Activated T-cell treated with anti-CD3 and anti-CD28 coated beads, Interleukin-2, amount 50 U/mL, for 72 hours (primary cell): ENCODE results near the gene LCP1. TPM values are rescaled to one million over a fixed set of nuclear protein-coding genes. Genes with fewer than 3 reads are reported as not detected.

Experiments used
- ATAC-seq, 2 donors: fragments of 150-1000 bp; cut with Tn5 transposase; replicated peaks in 1 of 2; 2 replicates each; pipeline ENCODE4 v1.10.0; 2021; ENCODE audit warnings: moderate library complexity in 2 of 2, mild to moderate bottlenecking in 1 of 2
- DNase-seq, 2 donors: peaks; one replicate each; pipeline ENCODE4 v3.0.0; 2021 to 2022; ENCODE audit warnings: mixed read lengths in 1 of 2
- H3K27ac Mint-ChIP-seq: one replicate; pipeline ENCODE4 v1.8.0; 2022; ENCODE audit warnings: mild to moderate bottlenecking, moderate library complexity, mixed read lengths
- H3K27me3 Mint-ChIP-seq: one replicate; pipeline ENCODE4 v1.8.0; 2022; ENCODE audit warnings: low read depth, mixed read lengths
- H3K36me3 Mint-ChIP-seq, 2 donors: one replicate each; pipeline ENCODE4 v1.8.0; 2022; ENCODE audit warnings: mixed read lengths in 2 of 2, mild to moderate bottlenecking in 1 of 2; ENCODE audit not compliant: insufficient read depth in 2 of 2
- H3K4me1 Mint-ChIP-seq: one replicate; pipeline ENCODE4 v1.8.0; 2022; ENCODE audit warnings: low read depth, mixed read lengths
- H3K4me3 Mint-ChIP-seq, 2 donors: one replicate each; pipeline ENCODE4 v1.8.0; 2022; ENCODE audit warnings: mild to moderate bottlenecking in 2 of 2, mixed read lengths in 2 of 2, moderate library complexity in 2 of 2
- H3K9me3 Mint-ChIP-seq, 2 donors: one replicate each; pipeline ENCODE4 v1.8.0; 2022; ENCODE audit warnings: mixed read lengths in 2 of 2
- total RNA-seq, 2 donors: library from RNA; stranded (reverse); gene quantifications; one replicate each; pipeline ENCODE4 v1.2.3, GENCODE V29; 2022

The LCP1 gene
- total RNA-seq, 2 donors from 2014 or later: 834 to 955 TPM

GRCh38 chr13:46129124-46129523 lies 52.9 kb downstream of the LCP1 start:
- peak overlapping the region; percentile 21 for H3K27ac Mint-ChIP-seq
- no peak overlapping the region for H3K4me3 Mint-ChIP-seq
- H3K4me1 Mint-ChIP-seq: peaks cover 26% of the 10 kb centered on the region
- ATAC-seq: no peak
- H3K9me3 Mint-ChIP-seq: no peaks in the 10 kb centered on the region
- no peak for DNase-seq
- H3K36me3 Mint-ChIP-seq: peaks cover 21 to 43% of the 10 kb centered on the region in 2 donors
- no peaks in the 10 kb centered on the region for H3K27me3 Mint-ChIP-seq

DNA sequence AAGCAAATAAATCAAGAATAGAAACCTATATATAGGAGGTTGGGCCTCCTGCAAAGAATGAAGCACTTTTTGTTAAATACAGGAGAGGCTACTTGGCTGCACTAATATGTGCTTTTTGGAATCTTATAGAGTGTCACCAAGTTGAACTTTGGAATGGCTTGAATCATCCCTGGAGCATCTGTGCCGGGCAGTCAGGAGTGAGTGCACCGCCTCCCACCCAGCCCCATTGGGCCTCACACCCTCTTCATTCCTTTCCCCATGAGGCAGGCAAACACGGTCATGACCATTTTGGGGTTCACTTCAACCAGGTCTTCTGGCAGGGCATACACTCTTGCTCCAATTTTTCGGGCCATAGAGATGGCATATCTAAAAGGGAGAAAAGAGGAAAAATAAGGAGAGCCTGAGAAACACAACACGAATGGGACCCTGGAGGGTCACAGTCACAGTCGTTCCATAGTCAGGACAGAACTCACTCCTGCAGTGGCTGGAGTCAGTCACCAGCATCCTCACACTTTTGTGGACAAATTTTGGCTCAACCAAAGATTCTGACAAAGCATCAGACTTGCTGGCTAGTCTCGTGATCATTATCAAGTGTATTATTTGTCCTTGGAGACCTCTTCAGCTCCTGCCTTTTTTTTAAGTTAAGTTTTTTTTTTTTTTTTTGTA lies 54.5 kb downstream of the LCP1 start:
- Mint-ChIP-seq H3K27ac (peak overlapping the region; percentile 10), H3K4me1 (peaks cover 31% of the 10 kb centered on the region), H3K4me3 (no peak overlapping the region), H3K9me3 (no peaks in the 10 kb centered on the region), H3K27me3 (no peaks in the 10 kb centered on the region), H3K36me3 (peaks cover 14 to 31% of the 10 kb centered on the region in 2 donors)
- ATAC-seq (no peak), DNase-seq (no peak)

DNA sequence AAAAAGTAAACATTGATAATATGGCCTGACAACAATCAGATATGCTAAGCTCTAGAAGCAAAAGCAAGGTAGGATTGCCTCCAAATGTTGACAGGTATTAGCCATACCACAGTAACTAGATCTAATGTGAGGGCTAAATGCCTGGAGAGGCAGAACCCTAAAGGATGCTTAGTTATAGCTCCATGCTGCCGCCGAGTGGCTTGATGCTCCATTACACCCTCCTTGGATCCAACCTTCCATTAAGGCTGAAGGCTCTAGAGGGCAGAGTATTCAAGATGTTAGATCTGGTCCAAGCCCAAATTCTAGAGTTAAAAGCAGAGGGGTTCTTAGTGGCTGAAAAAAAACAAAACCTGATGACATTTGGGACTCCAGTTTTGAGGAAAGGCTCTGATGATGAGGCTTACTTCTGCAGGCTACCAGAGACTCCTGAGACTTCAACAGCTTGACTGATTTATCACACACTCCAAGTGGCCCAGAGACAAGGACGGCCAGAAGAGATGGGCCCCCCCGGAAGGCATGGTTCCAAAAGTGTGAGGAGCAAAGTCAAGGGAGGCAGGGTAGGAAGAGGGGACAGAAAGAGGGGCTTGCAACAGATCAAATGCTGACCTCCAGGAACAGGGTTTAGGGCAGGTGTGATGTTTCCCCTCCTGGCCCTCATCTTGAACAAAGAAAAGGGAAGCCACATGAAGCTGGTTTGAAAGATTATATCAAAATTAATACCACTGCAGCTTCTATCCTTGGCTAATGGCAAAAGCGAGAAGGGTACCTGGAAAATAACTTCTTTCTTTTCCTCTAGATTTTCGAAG lies 55.2 kb downstream of the LCP1 start:
- H3K4me1 Mint-ChIP-seq: peaks cover 35% of the 10 kb centered on the region
- peak overlapping the region; percentile 58 for H3K27ac Mint-ChIP-seq
- no peak overlapping the region for H3K4me3 Mint-ChIP-seq
- peaks cover 13 to 30% of the 10 kb centered on the region in 2 donors for H3K36me3 Mint-ChIP-seq
- H3K9me3 Mint-ChIP-seq: no peaks in the 10 kb centered on the region
- H3K27me3 Mint-ChIP-seq: no peaks in the 10 kb centered on the region
- ATAC-seq (peak; percentile 66 to 74), DNase-seq (peak; percentile 71 to 72)

DNA sequence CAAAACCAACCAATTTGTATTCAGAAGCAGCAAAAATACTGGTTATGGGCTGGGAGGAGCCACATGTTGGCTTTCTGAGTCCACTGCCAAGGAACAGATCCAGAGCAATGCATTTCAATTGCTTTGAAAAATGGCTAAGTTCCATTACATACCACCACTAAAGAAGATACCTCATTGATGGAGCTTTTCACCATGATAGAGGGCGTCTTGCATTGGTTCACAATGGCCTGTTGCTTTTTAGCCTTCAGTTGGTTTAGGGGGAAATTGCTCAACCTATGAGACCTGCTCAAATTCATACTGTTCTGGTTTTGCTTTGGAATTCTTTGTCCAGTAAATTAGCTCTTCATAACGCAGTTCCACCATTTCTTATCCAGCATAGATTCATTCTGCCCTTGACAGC lies 55.9 kb downstream of the LCP1 start:
- DNase-seq: no peak
- H3K27ac Mint-ChIP-seq: peak overlapping the region; percentile 58
- no peak overlapping the region for H3K4me3 Mint-ChIP-seq
- no peaks in the 10 kb centered on the region for H3K27me3 Mint-ChIP-seq
- H3K36me3 Mint-ChIP-seq: peaks cover 13 to 27% of the 10 kb centered on the region in 2 donors
- H3K4me1 Mint-ChIP-seq: peaks cover 39% of the 10 kb centered on the region
- no peak for ATAC-seq
- H3K9me3 Mint-ChIP-seq: no peaks in the 10 kb centered on the region

GRCh38 chr13:46124967-46125933 lies 56.7 kb downstream of the LCP1 start:
- no peaks in the 10 kb centered on the region for H3K9me3 Mint-ChIP-seq
- H3K36me3 Mint-ChIP-seq: peaks cover 8 to 22% of the 10 kb centered on the region in 2 donors
- no peak for ATAC-seq
- no peaks in the 10 kb centered on the region for H3K27me3 Mint-ChIP-seq
- peak overlapping the region in 1 of 2 donors; percentile 20 for H3K4me3 Mint-ChIP-seq
- DNase-seq: no peak
- peaks cover 39% of the 10 kb centered on the region for H3K4me1 Mint-ChIP-seq
- peak overlapping the region; percentile 79 for H3K27ac Mint-ChIP-seq

DNA sequence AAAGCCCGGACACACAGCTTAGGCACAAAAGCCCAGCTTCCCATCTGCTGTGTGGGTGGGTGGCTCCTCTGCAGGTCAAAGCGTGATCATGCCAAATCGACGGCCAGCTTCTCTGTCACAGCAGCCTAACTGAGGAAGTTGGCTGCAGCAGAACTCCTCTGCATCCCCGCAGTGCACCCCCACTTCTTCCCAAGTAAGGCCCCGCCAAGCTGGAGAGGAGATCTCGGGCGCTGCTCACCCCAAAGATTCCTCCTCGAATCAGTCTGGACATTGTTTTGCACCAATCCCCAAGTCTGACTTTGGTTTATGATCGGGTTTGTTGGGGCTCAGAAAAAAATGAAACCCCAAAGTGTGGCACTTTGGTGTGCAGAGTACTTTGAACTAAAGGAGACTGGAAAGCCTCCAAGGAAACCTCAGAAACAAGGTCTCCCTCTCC lies 57.4 kb downstream of the LCP1 start:
- no peak for ATAC-seq
- Mint-ChIP-seq H3K4me1 (peaks cover 39% of the 10 kb centered on the region), H3K27ac (peak overlapping the region; percentile 79), H3K36me3 (peaks cover 8 to 18% of the 10 kb centered on the region in 2 donors), H3K27me3 (no peaks in the 10 kb centered on the region), H3K4me3 (peak overlapping the region in 1 of 2 donors; percentile 20), H3K9me3 (no peaks in the 10 kb centered on the region)
- peak in 1 of 2 donors; percentile 33 for DNase-seq

DNA sequence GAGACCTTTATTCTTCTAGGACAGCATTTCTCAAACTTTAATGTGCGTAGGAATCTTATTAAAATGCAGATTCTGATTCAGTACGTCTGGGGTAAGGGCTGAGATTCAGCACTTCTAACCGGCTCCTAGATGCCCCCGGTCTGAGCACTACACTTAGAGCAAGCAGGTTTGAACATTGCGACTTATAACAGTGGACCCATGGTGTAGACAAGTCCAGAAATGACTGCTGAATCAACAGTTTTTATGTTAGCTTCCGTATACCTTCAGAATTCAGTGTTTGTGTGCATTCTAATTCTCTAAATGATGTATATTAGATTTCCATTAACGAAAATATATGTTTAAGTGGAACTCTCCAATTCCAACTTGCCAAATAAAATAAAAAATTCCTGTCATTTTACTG lies 59.7 kb downstream of the LCP1 start:
- H3K27ac Mint-ChIP-seq: peak overlapping the region; percentile 66
- DNase-seq (no peak), ATAC-seq (peak; percentile 8 to 18)
- H3K4me3 Mint-ChIP-seq: no peak overlapping the region
- peaks cover 35% of the 10 kb centered on the region for H3K4me1 Mint-ChIP-seq
- peaks cover 2 to 7% of the 10 kb centered on the region in 2 donors for H3K36me3 Mint-ChIP-seq
- no peaks in the 10 kb centered on the region for H3K27me3 Mint-ChIP-seq
- H3K9me3 Mint-ChIP-seq: no peaks in the 10 kb centered on the region

DNA sequence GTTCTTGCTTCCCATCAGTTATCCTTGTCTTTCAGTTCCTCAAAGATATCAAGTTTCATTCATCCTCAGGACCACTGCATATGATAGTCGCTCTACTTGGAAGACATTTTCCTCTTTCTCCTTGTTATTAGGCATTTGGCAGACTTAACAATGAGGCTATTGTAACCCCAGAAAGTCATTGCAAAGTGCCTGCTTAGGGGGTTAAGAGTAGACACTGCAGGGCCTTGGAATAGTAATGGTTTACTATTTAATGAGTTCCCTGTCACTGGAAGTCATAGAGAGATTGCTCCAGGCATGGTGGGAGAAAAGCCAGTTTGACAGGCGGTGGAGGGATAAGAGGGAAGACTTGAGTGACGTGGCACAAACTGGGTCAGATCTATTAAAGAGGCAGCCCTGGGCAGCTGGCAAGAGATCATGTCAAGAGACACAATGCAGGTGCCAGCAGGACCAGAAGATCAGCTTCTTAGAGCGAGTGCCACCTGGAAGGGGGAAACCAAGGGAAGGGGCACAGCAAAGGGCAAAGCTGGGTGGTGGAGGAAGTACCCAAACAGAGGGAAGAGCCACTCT lies 60.3 kb downstream of the LCP1 start:
- DNase-seq (no peak), ATAC-seq (peak; percentile 10 to 16)
- Mint-ChIP-seq H3K4me3 (no peak overlapping the region), H3K27ac (peak overlapping the region; percentile 66), H3K27me3 (no peaks in the 10 kb centered on the region), H3K4me1 (peaks cover 34% of the 10 kb centered on the region), H3K36me3 (peaks cover 2 to 7% of the 10 kb centered on the region in 2 donors), H3K9me3 (no peaks in the 10 kb centered on the region)

DNA sequence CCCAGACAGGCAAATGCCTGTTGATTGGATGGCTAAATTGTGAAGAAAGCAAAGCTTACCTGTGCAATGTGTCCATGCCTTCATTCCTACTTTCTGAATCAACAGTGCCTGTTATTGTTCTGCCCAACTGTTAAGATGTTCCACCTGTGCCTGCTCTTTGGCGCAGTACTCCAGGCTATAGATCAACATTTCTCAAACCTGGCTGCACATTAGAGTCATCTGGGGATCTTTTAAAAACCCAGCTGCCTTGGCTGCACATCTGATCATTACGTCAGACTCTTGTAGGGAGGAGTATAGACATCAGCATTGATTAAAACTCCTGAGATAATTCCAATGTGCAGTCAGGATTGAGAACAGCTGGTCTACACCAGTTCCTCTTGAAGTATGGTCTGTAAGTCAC lies 60.9 kb downstream of the LCP1 start:
- Mint-ChIP-seq H3K4me1 (peaks cover 30% of the 10 kb centered on the region), H3K9me3 (no peaks in the 10 kb centered on the region), H3K36me3 (peaks cover 2 to 4% of the 10 kb centered on the region in 2 donors), H3K27me3 (no peaks in the 10 kb centered on the region), H3K4me3 (no peak overlapping the region), H3K27ac (peak overlapping the region; percentile 66)
- no peak for DNase-seq
- ATAC-seq: peak; percentile 8 to 25

GRCh38 chr13:46119883-46120614 lies 61.9 kb downstream of the LCP1 start:
- no peaks in the 10 kb centered on the region for H3K9me3 Mint-ChIP-seq
- H3K4me3 Mint-ChIP-seq: no peak overlapping the region
- no peaks in the 10 kb centered on the region for H3K36me3 Mint-ChIP-seq
- ATAC-seq (peak; percentile 14 to 22), DNase-seq (no peak)
- no peaks in the 10 kb centered on the region for H3K27me3 Mint-ChIP-seq
- peak overlapping the region; percentile 55 for H3K27ac Mint-ChIP-seq
- peaks cover 20% of the 10 kb centered on the region for H3K4me1 Mint-ChIP-seq

DNA sequence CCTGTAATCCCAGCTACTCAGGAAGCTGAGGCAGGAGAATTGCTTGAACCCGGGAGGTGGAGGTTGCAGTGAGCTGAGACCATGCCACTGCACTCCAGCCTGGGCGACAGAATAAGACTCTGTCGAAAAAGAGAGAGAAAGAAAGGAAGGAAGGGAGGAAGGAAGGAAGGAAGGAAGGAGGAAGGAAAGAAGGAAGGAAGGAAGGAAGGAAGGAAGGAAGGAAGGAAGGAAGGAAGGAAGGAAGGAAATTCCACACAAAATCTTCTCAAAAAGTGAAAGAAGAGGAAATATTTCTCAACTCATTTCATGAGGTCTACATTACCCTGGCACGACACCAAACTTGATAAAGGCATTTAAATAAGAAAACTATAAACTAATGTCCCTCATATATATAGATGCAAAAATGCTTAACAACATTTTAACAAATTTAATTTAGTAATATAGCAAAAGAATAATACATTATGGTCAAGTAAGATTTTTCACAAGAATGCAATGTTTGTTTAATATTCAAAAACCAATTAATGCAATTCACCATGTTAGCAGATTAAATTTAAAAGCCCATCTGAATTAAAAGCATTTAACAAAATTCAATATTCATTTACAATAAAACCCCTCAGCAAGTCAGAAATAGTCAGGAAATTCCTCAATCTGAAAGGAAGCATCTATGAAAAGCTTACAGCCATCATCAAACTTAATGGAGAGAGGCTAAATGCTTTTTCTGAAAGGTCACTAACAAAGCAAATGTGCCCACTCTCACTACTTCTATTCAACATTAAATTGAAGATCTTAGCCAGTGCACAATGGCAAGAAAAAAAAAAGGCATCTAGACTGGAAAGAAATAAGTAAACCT lies 65.1 kb downstream of the LCP1 start:
- H3K27ac Mint-ChIP-seq: no peak overlapping the region
- peaks cover 5% of the 10 kb centered on the region for H3K4me1 Mint-ChIP-seq
- H3K36me3 Mint-ChIP-seq: no peaks in the 10 kb centered on the region
- no peaks in the 10 kb centered on the region for H3K9me3 Mint-ChIP-seq
- H3K27me3 Mint-ChIP-seq: no peaks in the 10 kb centered on the region
- no peak for DNase-seq
- H3K4me3 Mint-ChIP-seq: no peak overlapping the region
- no peak for ATAC-seq
